CD14-positive monocyte (primary cell): ENCODE results near the gene TBXT. TPM values are rescaled to one million over a fixed set of nuclear protein-coding genes. Genes with fewer than 3 reads are reported as not detected.

Experiments used
- DNase-seq, 3 donors: peaks; one replicate each; pipeline ENCODE4 v3.0.0-alpha.2; 2011 to 2022
- H2AFZ ChIP-seq: 2 replicates; pipeline ENCODE4 v1.6.0; 2012; ENCODE audit warnings: mild to moderate bottlenecking, low read depth, low read length, inconsistent platforms; ENCODE audit not compliant: insufficient read depth, poor library complexity, severe bottlenecking
- H3K27ac ChIP-seq, 2 donors: 1 replicate in 1 of 2; 2 replicates in 1 of 2; pipeline ENCODE4 v1.5.1; 2012 to 2013; ENCODE audit warnings: low read length in 2 of 2, control low read depth in 1 of 2, inconsistent platforms in 1 of 2, low read depth in 1 of 2, mild to moderate bottlenecking in 1 of 2
- H3K27me3 ChIP-seq, 2 donors: one replicate each; pipeline versions ENCODE4 v1.6.0 to v1.6.1; 2011 to 2013; ENCODE audit warnings: low read length in 2 of 2; ENCODE audit not compliant: control insufficient read depth in 2 of 2, insufficient read depth in 2 of 2
- H3K36me3 ChIP-seq, 2 donors: replicated peaks in 1 of 2; 1 replicate in 1 of 2; 2 replicates in 1 of 2; pipeline versions ENCODE4 v1.5.1 to v1.6.1; 2012 to 2013; ENCODE audit warnings: low read length in 2 of 2, control low read depth in 1 of 2, inconsistent platforms in 1 of 2, mild to moderate bottlenecking in 1 of 2; ENCODE audit not compliant: insufficient read depth in 2 of 2, control insufficient read depth in 1 of 2
- H3K4me1 ChIP-seq, 2 donors: 1 replicate in 1 of 2; 2 replicates in 1 of 2; pipeline versions ENCODE4 v1.5.1 to v1.6.1; 2012 to 2013; ENCODE audit warnings: low read length in 2 of 2, control low read depth in 1 of 2, inconsistent platforms in 1 of 2, mild to moderate bottlenecking in 1 of 2, moderate library complexity in 1 of 2; ENCODE audit not compliant: insufficient read depth in 2 of 2, control insufficient read depth in 1 of 2
- H3K4me2 ChIP-seq: replicated peaks from 2 replicates; pipeline ENCODE3; 2012; ENCODE audit warnings: low read length, moderate library complexity, mild to moderate bottlenecking; ENCODE audit not compliant: poor library complexity, severe bottlenecking; ENCODE audit errors: extremely low read depth
- H3K4me3 ChIP-seq, 3 experiments: fragments of 200-600 bp in 1 of 3; sonication (generic) in 1 of 3; replicated peaks in 1 of 3; 1 replicate in 2 of 3; 2 replicates in 1 of 3; pipeline ENCODE4 v1.5.1; 2011 to 2013; ENCODE audit warnings: low read length in 3 of 3, mild to moderate bottlenecking in 3 of 3, control low read depth in 2 of 3, low read depth in 2 of 3, inconsistent platforms in 1 of 3, moderate library complexity in 1 of 3
- H3K79me2 ChIP-seq: 2 replicates; pipeline ENCODE4 v1.6.0; 2012; ENCODE audit warnings: mild to moderate bottlenecking, control low read depth, inconsistent platforms, low read length, moderate library complexity; ENCODE audit not compliant: insufficient read depth
- H3K9ac ChIP-seq: 2 replicates; pipeline ENCODE4 v1.6.0; 2017; ENCODE audit warnings: low read length, mild to moderate bottlenecking; ENCODE audit not compliant: insufficient read depth, poor library complexity, severe bottlenecking
- H3K9me3 ChIP-seq, 2 donors: replicated peaks in 1 of 2; 1 replicate in 1 of 2; 2 replicates in 1 of 2; pipeline versions ENCODE4 v1.5.1 to v1.6.1; 2012 to 2013; ENCODE audit warnings: low read length in 2 of 2, control low read depth in 1 of 2; ENCODE audit not compliant: control insufficient read depth in 1 of 2, insufficient read depth in 1 of 2
- H4K20me1 ChIP-seq: 2 replicates; pipeline ENCODE4 v1.6.0; 2012; ENCODE audit warnings: mild to moderate bottlenecking, low read length, control low read depth, moderate library complexity; ENCODE audit not compliant: insufficient read depth
- H3K27ac Mint-ChIP-seq, 7 donors: one replicate each; pipeline ENCODE4 v1.8.0; 2020; ENCODE audit warnings: mild to moderate bottlenecking in 7 of 7, mixed read lengths in 7 of 7, moderate library complexity in 6 of 7, inconsistent platforms in 2 of 7
- H3K27me3 Mint-ChIP-seq, 3 donors: one replicate each; pipeline ENCODE4 v1.8.0; 2021 to 2022; ENCODE audit warnings: low read depth in 3 of 3, mild to moderate bottlenecking in 3 of 3, mixed read lengths in 3 of 3, moderate library complexity in 3 of 3, inconsistent platforms in 1 of 3
- H3K36me3 Mint-ChIP-seq, 2 donors: one replicate each; pipeline ENCODE4 v1.8.0; 2020; ENCODE audit warnings: mixed read lengths in 2 of 2, inconsistent platforms in 1 of 2, mild to moderate bottlenecking in 1 of 2
- H3K4me1 Mint-ChIP-seq: one replicate; pipeline ENCODE4 v1.8.0; 2020; ENCODE audit warnings: mild to moderate bottlenecking, mixed read lengths
- H3K4me3 Mint-ChIP-seq, 2 donors: one replicate each; pipeline ENCODE4 v1.8.0; 2020; ENCODE audit warnings: mild to moderate bottlenecking in 2 of 2, mixed read lengths in 2 of 2, moderate library complexity in 1 of 2
- H3K9me3 Mint-ChIP-seq, 7 donors: one replicate each; pipeline ENCODE4 v1.8.0; 2020 to 2022; ENCODE audit warnings: mixed read lengths in 7 of 7, mild to moderate bottlenecking in 6 of 7, moderate library complexity in 6 of 7, inconsistent platforms in 2 of 7
- CTCF ChIP-seq: fragments of 200-600 bp; IDR thresholded peaks from one replicate; pipeline ENCODE4 v1.8.0; 2022; ENCODE audit warnings: antibody characterized with exemption, mild to moderate bottlenecking
- WGBS: methylation state at CpG from one replicate; pipeline ENCODE4 v1.1.5; 2013; ENCODE audit warnings: missing lambda C conversion rate; ENCODE audit not compliant: insufficient coverage; 5-methylcytosine and 5-hydroxymethylcytosine counted together
- intact Hi-C, 2 donors: fragments of 100-400 bp; cut with micrococcal nuclease; formaldehyde crosslinking; loops; one replicate each; pipeline versions ENCODE4 v1.15.0 to v1.15.1; 2023
- polyA plus RNA-seq, 3 donors: library from polyadenylated mRNA; depleted of rRNA in 1 of 3; unstranded in 2 of 3; stranded (reverse) in 1 of 3; fragments of 300-500 nt in 2 of 3; fragments of >200 nt in 1 of 3; fragmentation: Illumina TruSeq in 2 of 3; gene quantifications; 1 replicate in 2 of 3; 2 replicates in 1 of 3; pipeline ENCODE4 v1.2.3, GENCODE V29; 2012 to 2021

TBXT gene
- polyA plus RNA-seq, 3 donors: not detected

GRCh38 chr6:166121726-166122125 is 45.9 kb downstream of the TBXT start:
- no peak for TF ChIP-seq CTCF
- Histone ChIP-seq H3K4me2 (no peak overlapping the region), H3K4me1 (no peaks in the 10 kb centered on the region), H3K4me3 (no peak overlapping the region), H3K36me3 (no peaks in the 10 kb centered on the region), H3K27ac (no peak overlapping the region), H2AFZ (no peak overlapping the region), H3K9ac (no peak overlapping the region), H3K9me3 (no peaks in the 10 kb centered on the region), H3K79me2 (no peaks in the 10 kb centered on the region), H3K27me3 (no peaks in the 10 kb centered on the region), H4K20me1 (no peaks in the 10 kb centered on the region)
- 71% methylated on average over 7 of the region's 7 CpGs for WGBS
- Mint-ChIP-seq H3K9me3 (peaks cover 0 to 1% (median 0%) of the 10 kb centered on the region in 7 donors), H3K4me3 (no peak overlapping the region), H3K27ac (no peak overlapping the region), H3K36me3 (no peaks in the 10 kb centered on the region), H3K27me3 (peaks cover 0 to 6% (median 2%) of the 10 kb centered on the region in 3 donors), H3K4me1 (no peaks in the 10 kb centered on the region)
- intact Hi-C loops: no loop called here
- no peak for DNase-seq

- no peaks in the 10 kb centered on the region for H3K79me2 ChIP-seq
- Mint-ChIP-seq H3K9me3 (peaks cover 0 to 5% (median 2%) of the 10 kb centered on the region in 7 donors), H3K27me3 (peaks cover 0 to 4% (median 0%) of the 10 kb centered on the region in 3 donors), H3K4me3 (no peak overlapping the region), H3K27ac (no peak overlapping the region), H3K36me3 (no peaks in the 10 kb centered on the region), H3K4me1 (no peaks in the 10 kb centered on the region)
- H3K27me3 ChIP-seq: no peaks in the 10 kb centered on the region
- no peaks in the 10 kb centered on the region for H3K4me1 ChIP-seq
- intact Hi-C loops: no loop called here
- no peak for TF ChIP-seq CTCF
- WGBS: 100% methylated on average over 2 of the region's 4 CpGs
- H4K20me1 ChIP-seq: no peaks in the 10 kb centered on the region
- H3K9ac ChIP-seq: no peak overlapping the region
- no peak overlapping the region for H3K4me2 ChIP-seq
- no peak overlapping the region for H2AFZ ChIP-seq
- no peak overlapping the region for H3K4me3 ChIP-seq
- no peaks in the 10 kb centered on the region for H3K36me3 ChIP-seq
- no peak overlapping the region for H3K27ac ChIP-seq
- DNase-seq: no peak
- H3K9me3 ChIP-seq: no peaks in the 10 kb centered on the region
Observed at GRCh38 chr6:166119116-166119911, 48.3 kb downstream of the TBXT start.
